Myocyte (in vitro differentiated cells): Measurements from ENCODE around the gene CAPZA1. TPM values are rescaled to one million over a fixed set of nuclear protein-coding genes. Genes with fewer than 3 reads are reported as not detected.

Experiments used
- DNase-seq: peaks from one replicate; pipeline ENCODE4 v3.0.0-alpha.2; 2012; ENCODE audit warnings: low read depth
- total RNA-seq: library from RNA; depleted of rRNA; stranded (reverse); fragments of >200 nt; gene quantifications from 2 replicates; pipeline ENCODE4 v1.2.3, GENCODE V29; 2014

CAPZA1 gene
- total RNA-seq, 1 donor from 2014 or later: 193 TPM

GRCh38 chr1:112713466-112714312 is 94.1 kb downstream of the CAPZA1 start:
- DNase-seq: no peak

DNA sequence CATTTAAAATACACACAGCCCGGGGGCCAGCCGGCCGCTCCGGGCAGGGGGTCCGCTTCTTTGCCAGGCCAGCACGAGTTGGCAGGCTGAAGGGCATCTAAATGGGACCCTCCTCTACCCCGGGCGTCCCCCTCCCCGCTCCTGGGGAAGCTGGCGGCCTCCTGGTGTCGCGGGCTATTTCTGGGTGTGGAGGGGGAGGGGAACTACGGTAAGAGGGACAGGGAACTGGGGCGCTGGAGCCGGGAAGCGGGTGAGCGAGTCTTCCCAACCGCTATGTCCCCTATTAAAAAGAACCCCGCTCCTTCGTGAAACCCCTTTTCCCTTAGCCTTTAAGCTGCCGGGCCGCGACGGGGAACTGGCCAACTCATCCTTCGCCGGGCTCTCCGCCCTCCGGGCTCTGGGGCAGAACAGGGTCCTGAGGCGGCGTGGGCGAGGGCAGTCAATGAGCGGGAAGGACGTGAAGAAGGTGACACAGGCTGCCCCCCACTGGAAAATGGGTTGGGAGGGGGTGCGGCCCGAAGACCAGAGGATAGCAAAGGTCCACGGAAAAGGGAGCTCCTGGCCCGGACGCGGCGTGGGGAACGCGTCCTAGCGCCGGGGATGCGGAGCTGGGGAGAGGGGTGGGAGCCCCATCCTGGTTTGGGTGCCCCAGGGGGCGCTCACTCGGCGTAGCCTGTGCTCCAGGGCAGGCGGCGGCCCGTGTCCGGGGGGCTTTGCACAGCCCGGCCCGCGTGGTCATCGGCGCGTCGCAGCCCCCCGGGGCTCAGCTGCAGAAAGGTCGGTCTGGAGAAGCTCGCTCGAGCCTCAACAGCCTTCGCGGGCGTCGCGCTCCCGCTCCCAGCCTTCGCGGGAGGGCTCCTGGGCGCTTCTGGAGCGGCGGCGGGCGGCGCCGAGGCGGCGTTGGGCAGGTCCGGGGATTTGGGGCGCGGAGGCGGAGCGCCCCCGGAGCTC is 95.0 kb downstream of the CAPZA1 start:
- DNase-seq: no peak

DNA sequence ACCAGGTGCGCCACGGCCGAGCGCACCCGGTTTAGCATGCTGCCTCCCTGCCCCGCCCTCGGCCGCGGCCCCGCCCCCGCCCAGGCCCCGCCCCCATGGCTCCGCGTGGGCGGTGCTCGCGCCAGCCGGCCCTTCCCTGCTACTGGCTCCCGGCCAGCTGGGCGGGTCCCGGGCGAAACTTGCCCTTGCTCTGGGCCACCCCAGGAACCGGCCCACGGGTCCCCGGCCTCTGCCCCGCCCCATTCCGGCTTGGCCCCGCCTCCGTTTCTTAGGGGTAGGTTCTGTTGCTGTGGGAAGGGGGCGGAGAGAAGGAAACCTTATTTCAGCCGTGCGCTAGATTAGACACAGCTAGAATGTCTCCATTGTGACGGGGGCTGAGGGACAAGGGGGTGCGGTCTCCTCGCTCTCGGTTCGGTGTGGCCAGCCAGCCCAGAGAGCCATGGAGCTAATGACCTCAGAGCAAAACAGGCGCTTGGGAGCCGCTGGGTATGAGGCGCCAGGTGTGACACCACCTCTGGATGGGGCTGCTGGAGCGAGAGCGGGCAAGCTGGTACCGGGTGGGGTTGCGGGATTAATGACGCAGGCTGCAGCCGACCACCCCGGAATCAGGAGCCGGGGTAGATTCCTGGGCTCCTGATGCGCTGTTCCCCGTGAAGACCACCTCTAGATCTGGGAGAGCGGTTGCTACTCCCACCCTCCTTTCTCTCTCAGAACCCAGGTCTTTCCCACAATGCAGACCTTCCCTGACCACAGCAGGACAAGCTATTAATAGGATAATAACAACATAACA is 95.8 kb downstream of the CAPZA1 start, which contains the start of gene PPM1J:
PPM1J (minus strand) TSS at position 69 of the 790 bp plus-strand sequence; CDS start at position 38, 31 bp downstream.
- peak; percentile 94 for DNase-seq

DNA sequence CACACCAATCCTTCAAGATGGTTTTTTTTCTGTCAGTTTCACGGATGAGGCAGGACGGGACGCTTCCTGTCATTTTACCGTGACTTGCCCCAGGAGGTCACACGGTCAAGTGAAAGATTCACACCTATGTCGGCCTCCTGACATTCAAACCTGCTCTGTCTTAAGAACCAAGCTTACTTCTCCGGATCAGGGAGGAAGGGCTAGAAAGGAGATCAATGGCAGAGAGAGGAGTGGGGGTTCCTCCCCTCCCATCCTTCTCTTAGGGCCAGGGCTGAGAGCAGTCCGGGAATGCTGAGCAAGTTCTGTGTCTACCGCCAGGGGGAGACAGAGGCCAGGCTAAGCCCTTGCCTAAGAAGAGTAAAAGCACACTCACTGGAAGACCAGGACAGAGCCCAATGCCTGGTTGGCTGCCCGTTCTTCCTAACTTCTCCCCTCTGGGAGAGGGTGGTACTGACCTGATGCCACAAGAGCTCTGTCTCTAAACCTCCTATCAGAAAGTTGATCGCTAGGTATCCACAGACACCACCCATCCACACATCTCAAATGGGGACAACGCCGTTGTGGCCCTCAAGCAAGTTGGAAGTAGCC is 96.6 kb downstream of the CAPZA1 start:
- DNase-seq: peak; percentile 93

- no peak for DNase-seq
These were observed 97.7 kb downstream of the CAPZA1 start for GRCh38 chr1:112717263-112717873.

GRCh38 chr1:112718691-112719418 is 99.2 kb downstream of the CAPZA1 start:
- DNase-seq: peak; percentile 79

DNA sequence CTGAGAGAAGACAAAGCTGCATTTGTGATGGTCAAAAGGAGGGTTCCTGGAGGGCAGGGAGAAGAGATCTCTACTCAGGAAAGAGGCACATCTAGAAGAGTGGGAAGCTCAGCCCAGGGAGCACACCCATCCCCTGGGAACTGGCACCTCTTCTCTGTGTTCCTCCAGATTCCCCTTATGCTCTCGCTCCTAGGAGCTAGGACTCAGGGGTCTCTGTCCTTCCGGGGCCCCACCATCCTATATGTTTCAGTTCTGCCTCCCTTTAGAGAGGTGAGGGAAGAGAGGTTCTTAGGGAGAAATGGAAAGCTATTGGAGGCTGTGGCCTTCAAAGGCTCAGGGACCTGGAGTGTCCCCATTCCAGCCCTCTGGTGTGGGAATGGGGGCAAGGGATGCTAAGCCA is 100.1 kb downstream of the CAPZA1 start:
- no peak for DNase-seq

- no peak for DNase-seq
These were observed 101.2 kb downstream of the CAPZA1 start for GRCh38 chr1:112720800-112721199.

Other genes starting within 250 kb of the CAPZA1 start
- gene CTTNBP2NL, start 223.6 kb upstream of the CAPZA1 start, total RNA-seq: 11.8 and 12.2 TPM in 2 replicates
- gene WNT2B, start 110.9 kb upstream of the CAPZA1 start, total RNA-seq: 0.31 and 0.67 TPM in 2 replicates
- gene ST7L, start 691 bp upstream of the CAPZA1 start, total RNA-seq: 21.3 and 26.3 TPM in 2 replicates
- 15.0 and 16.4 TPM in 2 replicates for gene MOV10, start 54.8 kb downstream of the CAPZA1 start, total RNA-seq
- 174 and 188 TPM in 2 replicates for gene RHOC, start 87.3 kb downstream of the CAPZA1 start, total RNA-seq
- gene PPM1J, start 95.5 kb downstream of the CAPZA1 start, total RNA-seq: 1.5 and 2.4 TPM in 2 replicates